Ishikawa (cell line): Measurements from ENCODE around the gene DZIP1L.

Experiments used
- CEBPB ChIP-seq: IDR thresholded peaks from 2 replicates; pipeline ENCODE4 v1.6.1; 2012
- CREB1 ChIP-seq: IDR thresholded peaks from 2 replicates; pipeline ENCODE4 v1.6.1; 2012; ENCODE audit warnings: low read depth
- EGR1 ChIP-seq: IDR thresholded peaks from 2 replicates; pipeline ENCODE4 v1.6.1; 2012
- EP300 ChIP-seq: IDR thresholded peaks from 2 replicates; pipeline ENCODE4 v1.6.1; 2012; ENCODE audit warnings: borderline replicate concordance
- FOXM1 ChIP-seq: IDR thresholded peaks from 2 replicates; pipeline ENCODE4 v1.6.1; 2012; ENCODE audit warnings: low read depth, borderline replicate concordance
- MAX ChIP-seq: IDR thresholded peaks from 2 replicates; pipeline ENCODE4 v1.6.1; 2012
- NFIC ChIP-seq: IDR thresholded peaks from 2 replicates; pipeline ENCODE4 v1.6.1; 2012
- RAD21 ChIP-seq: IDR thresholded peaks from 2 replicates; pipeline ENCODE4 v1.6.1; 2012; ENCODE audit warnings: low read depth
- REST ChIP-seq: IDR thresholded peaks from 2 replicates; pipeline ENCODE4 v1.6.1; 2012; ENCODE audit warnings: low read depth, mild to moderate bottlenecking
- TAF1 ChIP-seq: IDR thresholded peaks from 2 replicates; pipeline ENCODE4 v1.6.1; 2012; ENCODE audit warnings: low read depth, mild to moderate bottlenecking
- TCF12 ChIP-seq: IDR thresholded peaks from 2 replicates; pipeline ENCODE4 v1.6.1; 2012; ENCODE audit warnings: low read depth
- TEAD4 ChIP-seq: IDR thresholded peaks from 2 replicates; pipeline ENCODE4 v1.6.1; 2012
- USF1 ChIP-seq: IDR thresholded peaks from 2 replicates; pipeline ENCODE4 v1.6.1; 2012
- YY1 ChIP-seq: IDR thresholded peaks from 2 replicates; pipeline ENCODE4 v1.6.1; 2012; ENCODE audit warnings: low read depth
- ZBTB7A ChIP-seq: IDR thresholded peaks from 2 replicates; pipeline ENCODE4 v1.6.1; 2012; ENCODE audit warnings: low read depth

DZIP1L gene

GRCh38 chr3:138114988-138115971 is at the start of gene DZIP1L:
DZIP1L (minus strand) TSS chr3:138115608; CDS start chr3:138103971, 11,637 bp downstream.
- TF ChIP-seq TAF1 (peak; percentile 35; the same call in 1 of the 2 replicates), FOXM1 (no peak), MAX (no peak; the same call in none of the 2 replicates), USF1 (0 out of 2 replicates have a peak, but pooled peaks have one; percentile 14), REST (no peak), CEBPB (no peak), ZBTB7A (peak; percentile 56; the same call in 1 of the 2 replicates), EGR1 (peak; percentile 86), YY1 (no peak; the same call in none of the 2 replicates), NFIC (peak; percentile 47; the same call in 1 of the 2 replicates), TCF12 (no peak; the same call in none of the 2 replicates), TEAD4 (peak; percentile 83), EP300 (no peak), RAD21 (no peak), CREB1 (no peak)

- no peak for TF ChIP-seq FOXM1
- no peak for TF ChIP-seq REST
- no peak for TF ChIP-seq EGR1
- TF ChIP-seq RAD21, result no peak
- TF ChIP-seq YY1, result no peak
- TF ChIP-seq MAX, result no peak
- TF ChIP-seq TAF1, result no peak
- TF ChIP-seq TEAD4, result no peak
- TF ChIP-seq TCF12, result no peak
- TF ChIP-seq CREB1, result no peak
- TF ChIP-seq EP300, result no peak
- TF ChIP-seq ZBTB7A, result no peak
- no peak for TF ChIP-seq USF1
- no peak for TF ChIP-seq NFIC
- TF ChIP-seq CEBPB, result no peak
Observed at GRCh38 chr3:138165061-138165460, 49.7 kb upstream of the DZIP1L start.

GRCh38 chr3:138157743-138158142 is 42.3 kb upstream of the DZIP1L start:
- TF ChIP-seq TAF1, result no peak
- no peak for TF ChIP-seq MAX
- TF ChIP-seq ZBTB7A, result no peak
- no peak for TF ChIP-seq EGR1
- TF ChIP-seq REST, result no peak
- no peak for TF ChIP-seq NFIC
- TF ChIP-seq TCF12, result no peak
- TF ChIP-seq TEAD4, result no peak
- no peak for TF ChIP-seq FOXM1
- no peak for TF ChIP-seq USF1
- TF ChIP-seq RAD21, result no peak
- TF ChIP-seq EP300, result no peak
- no peak for TF ChIP-seq CEBPB
- no peak for TF ChIP-seq CREB1
- no peak for TF ChIP-seq YY1
